GM15510 (cell line): Measurements from ENCODE around the gene FEZF2.

Experiments used
- POLR2A ChIP-seq: IDR thresholded peaks from 3 replicates; pipeline ENCODE4 v1.6.1; 2011; ENCODE audit warnings: borderline replicate concordance; ENCODE audit not compliant: insufficient read length; ENCODE audit errors: extremely low read depth

Gene FEZF2

GRCh38 chr3:62366126-62366484, 7.2 kb downstream of the FEZF2 start:
- no peak for TF ChIP-seq POLR2A

- no peak for TF ChIP-seq POLR2A
These were observed 7.8 kb downstream of the FEZF2 start for GRCh38 chr3:62365391-62366125.

GRCh38 chr3:62364191-62364590, 9.2 kb downstream of the FEZF2 start:
- TF ChIP-seq POLR2A: no peak

- no peak for TF ChIP-seq POLR2A
These were observed 10.1 kb downstream of the FEZF2 start for GRCh38 chr3:62363275-62363674.

GRCh38 chr3:62361824-62362223, 11.5 kb downstream of the FEZF2 start:
- TF ChIP-seq POLR2A: no peak

- TF ChIP-seq POLR2A: no peak
These were observed 12.1 kb downstream of the FEZF2 start for GRCh38 chr3:62361261-62361660.

- TF ChIP-seq POLR2A: no peak
These were observed 13.8 kb downstream of the FEZF2 start for GRCh38 chr3:62359531-62359930.

GRCh38 chr3:62356356-62356755, 17.0 kb downstream of the FEZF2 start:
- no peak for TF ChIP-seq POLR2A

- TF ChIP-seq POLR2A: no peak
These were observed 17.6 kb downstream of the FEZF2 start for GRCh38 chr3:62355703-62356102.

GRCh38 chr3:62343755-62344154, 29.6 kb downstream of the FEZF2 start:
- no peak for TF ChIP-seq POLR2A

GRCh38 chr3:62335196-62335595, 38.2 kb downstream of the FEZF2 start:
- TF ChIP-seq POLR2A: no peak

GRCh38 chr3:62332835-62333244, 40.5 kb downstream of the FEZF2 start:
- no peak for TF ChIP-seq POLR2A

- no peak for TF ChIP-seq POLR2A
These were observed 41.3 kb downstream of the FEZF2 start for GRCh38 chr3:62332017-62332416.

GRCh38 chr3:62329971-62330370, 43.4 kb downstream of the FEZF2 start:
- TF ChIP-seq POLR2A: no peak

- no peak for TF ChIP-seq POLR2A
These were observed 47.5 kb downstream of the FEZF2 start for GRCh38 chr3:62325896-62326295.

GRCh38 chr3:62323241-62323640, 50.1 kb downstream of the FEZF2 start:
- TF ChIP-seq POLR2A: no peak
